Measurements from ENCODE around the gene OR2T2. TPM values are rescaled to one million over a fixed set of nuclear protein-coding genes. Genes with fewer than 3 reads are reported as not detected.
"Not testable (repeated sequence)": the region's sequence is repeated elsewhere in the genome, so short reads cannot be mapped to it uniquely, and the experiment has no call there.

The OR2T2 gene
- total RNA-seq, 2 experiments from 2014 or later, result not detected

DNA sequence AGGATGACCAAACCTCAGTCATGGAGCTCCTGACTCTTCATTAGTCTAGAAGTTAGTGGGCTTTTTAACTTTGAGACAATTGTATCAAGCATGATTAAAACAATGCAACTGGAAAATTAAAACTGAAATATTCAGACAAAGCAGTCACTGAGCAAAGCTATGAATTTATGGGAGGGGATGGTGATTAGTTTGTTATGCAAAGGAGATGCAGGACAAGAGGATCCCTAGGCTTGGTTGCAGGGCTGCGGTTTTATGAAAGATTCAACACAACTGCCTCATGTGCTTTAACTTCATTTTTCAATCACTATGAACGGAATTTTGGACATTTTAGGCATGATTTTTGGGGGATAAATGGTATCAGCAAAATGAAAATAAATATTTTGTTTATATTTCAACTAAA lies 26.7 kb downstream of the OR2T2 start:
- H3K27me3 Mint-ChIP-seq; H3K36me3 Mint-ChIP-seq (ENCODE audit: low read depth); H3K4me1 Mint-ChIP-seq; POLR2A ChIA-PET; H3K27ac Mint-ChIP-seq; CTCF ChIA-PET; H3K4me3 Mint-ChIP-seq; DNase-seq; H3K9me3 Mint-ChIP-seq: not testable (repeated sequence)

DNA sequence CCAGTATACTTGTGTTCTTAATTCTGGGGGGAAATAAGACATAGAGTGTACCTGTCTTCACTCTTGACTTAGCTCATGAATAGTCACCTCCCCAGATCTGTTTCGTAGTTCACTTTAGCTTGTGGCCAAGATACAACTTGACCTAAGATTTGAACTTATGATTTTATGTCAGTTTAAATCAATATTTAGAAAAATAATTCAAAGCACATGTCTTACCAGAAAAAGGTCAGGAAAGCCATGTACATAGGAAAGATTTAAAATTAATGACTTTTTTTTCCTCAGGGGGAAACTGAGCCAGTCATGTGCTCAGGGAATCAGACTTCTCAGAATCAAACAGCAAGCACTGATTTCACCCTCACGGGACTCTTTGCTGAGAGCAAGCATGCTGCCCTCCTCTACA lies 27.6 kb downstream of the OR2T2 start, which contains the start of gene OR2T3:
OR2T3 (plus strand) TSS at position 301 of the 400 bp plus-strand sequence; CDS start at position 301, 0 bp downstream.
- H3K4me3 Mint-ChIP-seq; H3K9me3 Mint-ChIP-seq; DNase-seq; H3K27me3 Mint-ChIP-seq; CTCF ChIA-PET; H3K36me3 Mint-ChIP-seq (ENCODE audit: low read depth); POLR2A ChIA-PET; H3K27ac Mint-ChIP-seq; H3K4me1 Mint-ChIP-seq: not testable (repeated sequence)

DNA sequence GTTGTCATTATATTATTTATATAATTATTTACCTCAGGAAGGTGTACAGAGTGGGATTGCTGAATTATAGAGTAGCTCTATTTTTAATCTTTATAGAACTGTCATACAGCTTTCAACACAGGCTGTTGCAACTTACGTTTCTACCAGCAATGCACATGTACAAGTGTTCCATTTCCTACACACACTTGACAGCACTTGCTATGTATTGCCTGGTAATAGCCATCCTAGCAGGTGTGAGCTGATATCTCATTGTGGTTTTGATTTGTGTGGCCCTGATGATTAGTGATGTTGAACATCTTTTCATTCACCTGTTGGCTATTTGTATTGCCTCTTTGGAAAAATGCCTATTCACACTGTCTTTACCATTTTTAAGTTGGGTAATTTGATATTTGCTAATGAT lies 30.2 kb downstream of the OR2T2 start:
- H3K9me3 Mint-ChIP-seq; DNase-seq; H3K27me3 Mint-ChIP-seq; CTCF ChIA-PET; H3K27ac Mint-ChIP-seq; POLR2A ChIA-PET; H3K36me3 Mint-ChIP-seq (ENCODE audit: low read depth); H3K4me1 Mint-ChIP-seq; H3K4me3 Mint-ChIP-seq: not testable (repeated sequence)

DNA sequence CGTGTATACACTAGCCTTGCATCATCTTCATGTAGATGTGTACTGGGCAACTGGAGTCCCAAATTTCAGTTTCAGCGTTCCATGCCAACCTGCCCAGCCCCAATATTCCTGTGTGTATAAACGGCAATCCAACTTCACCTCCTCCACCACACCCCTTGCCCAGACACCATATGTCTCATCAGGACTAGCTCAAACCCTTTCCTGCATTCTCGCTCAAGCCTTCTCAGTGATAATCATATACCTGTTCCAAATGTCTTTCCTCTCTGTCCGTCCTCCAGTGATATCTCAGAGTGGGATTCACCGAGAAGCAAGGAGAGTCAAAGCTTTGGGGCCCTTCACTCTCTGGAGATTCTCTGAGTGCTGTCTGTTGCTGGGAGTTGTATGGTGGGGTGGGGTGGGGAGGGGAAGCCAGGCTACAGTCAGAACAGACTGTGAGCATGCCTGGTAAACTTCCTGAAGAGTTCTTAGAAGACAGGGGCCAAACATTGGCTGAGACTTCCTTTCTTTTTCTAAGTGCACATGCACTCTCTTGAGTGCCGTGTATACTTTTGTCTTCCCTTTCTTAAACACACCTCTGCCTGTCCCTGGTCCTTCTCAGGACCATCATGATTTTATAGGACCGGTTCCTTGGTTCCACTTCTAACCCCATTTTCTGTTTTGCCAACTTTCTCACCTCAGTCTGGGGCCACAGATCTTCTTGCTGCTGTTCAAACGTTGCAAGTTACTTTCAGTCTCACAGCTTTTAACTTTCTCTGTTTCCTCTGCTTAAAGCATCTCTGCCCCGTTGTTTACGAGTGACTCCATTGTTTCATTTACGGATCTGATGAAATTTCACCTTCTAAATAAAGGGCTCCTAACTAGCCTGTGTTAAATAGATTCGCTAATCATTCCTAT lies 36.5 kb downstream of the OR2T2 start:
- DNase-seq, result peak; percentile 35
- peak overlapping the region; percentile 76 for H3K4me3 Mint-ChIP-seq
- H3K36me3 Mint-ChIP-seq (ENCODE audit: low read depth); H3K27me3 Mint-ChIP-seq; CTCF ChIA-PET; H3K9me3 Mint-ChIP-seq; POLR2A ChIA-PET: not testable (repeated sequence)
- peaks cover 11% of the 10 kb centered on the region for H3K4me1 Mint-ChIP-seq
- peak overlapping the region; percentile 91 for H3K27ac Mint-ChIP-seq

DNA sequence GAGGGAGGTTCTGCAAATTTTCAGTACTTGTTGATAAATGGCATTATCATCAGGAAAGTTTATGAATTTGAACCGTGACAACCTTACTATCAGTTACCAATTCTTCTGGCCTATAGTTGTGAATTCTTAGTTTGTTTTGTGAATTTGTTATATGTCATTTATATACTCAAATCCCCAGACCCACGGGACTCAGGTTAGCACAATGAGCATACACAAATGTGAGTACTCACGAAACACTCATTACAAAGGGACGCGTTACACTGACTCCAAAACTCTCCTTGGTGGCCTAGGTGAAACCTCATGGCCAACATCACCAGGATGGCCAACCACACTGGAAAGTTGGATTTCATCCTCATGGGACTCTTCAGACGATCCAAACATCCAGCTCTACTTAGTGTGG lies 42.9 kb downstream of the OR2T2 start, which contains the start of gene OR2T5:
OR2T5 (plus strand) TSS at position 301 of the 400 bp plus-strand sequence; CDS start at position 301, 0 bp downstream.
- DNase-seq; H3K36me3 Mint-ChIP-seq (ENCODE audit: low read depth); H3K4me1 Mint-ChIP-seq; CTCF ChIA-PET; POLR2A ChIA-PET; H3K9me3 Mint-ChIP-seq; H3K27me3 Mint-ChIP-seq; H3K4me3 Mint-ChIP-seq; H3K27ac Mint-ChIP-seq: not testable (repeated sequence)

DNA sequence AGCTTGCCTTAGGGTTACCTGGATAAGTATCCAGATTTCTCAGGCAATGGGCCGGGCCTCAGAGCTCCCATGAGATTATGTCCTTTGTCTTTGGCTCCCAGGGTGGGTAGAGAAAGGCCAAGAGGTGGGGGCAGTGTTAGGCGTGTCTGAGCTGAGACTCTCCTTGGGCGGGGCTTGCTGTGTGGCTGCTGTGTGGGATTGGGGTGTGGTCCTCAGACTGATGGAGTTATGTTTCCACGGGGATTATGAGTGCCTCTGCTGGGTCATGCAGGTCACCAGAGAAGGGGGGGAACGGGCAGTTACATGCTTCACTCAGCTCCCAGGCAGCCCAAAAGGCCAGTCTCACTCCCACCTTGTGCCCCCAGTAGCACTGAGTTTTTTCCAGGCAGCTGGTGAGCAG lies 51.2 kb downstream of the OR2T2 start:
- H3K27ac Mint-ChIP-seq; H3K36me3 Mint-ChIP-seq (ENCODE audit: low read depth); H3K27me3 Mint-ChIP-seq; H3K4me1 Mint-ChIP-seq; H3K4me3 Mint-ChIP-seq; CTCF ChIA-PET; POLR2A ChIA-PET; H3K9me3 Mint-ChIP-seq; DNase-seq: not testable (repeated sequence)

DNA sequence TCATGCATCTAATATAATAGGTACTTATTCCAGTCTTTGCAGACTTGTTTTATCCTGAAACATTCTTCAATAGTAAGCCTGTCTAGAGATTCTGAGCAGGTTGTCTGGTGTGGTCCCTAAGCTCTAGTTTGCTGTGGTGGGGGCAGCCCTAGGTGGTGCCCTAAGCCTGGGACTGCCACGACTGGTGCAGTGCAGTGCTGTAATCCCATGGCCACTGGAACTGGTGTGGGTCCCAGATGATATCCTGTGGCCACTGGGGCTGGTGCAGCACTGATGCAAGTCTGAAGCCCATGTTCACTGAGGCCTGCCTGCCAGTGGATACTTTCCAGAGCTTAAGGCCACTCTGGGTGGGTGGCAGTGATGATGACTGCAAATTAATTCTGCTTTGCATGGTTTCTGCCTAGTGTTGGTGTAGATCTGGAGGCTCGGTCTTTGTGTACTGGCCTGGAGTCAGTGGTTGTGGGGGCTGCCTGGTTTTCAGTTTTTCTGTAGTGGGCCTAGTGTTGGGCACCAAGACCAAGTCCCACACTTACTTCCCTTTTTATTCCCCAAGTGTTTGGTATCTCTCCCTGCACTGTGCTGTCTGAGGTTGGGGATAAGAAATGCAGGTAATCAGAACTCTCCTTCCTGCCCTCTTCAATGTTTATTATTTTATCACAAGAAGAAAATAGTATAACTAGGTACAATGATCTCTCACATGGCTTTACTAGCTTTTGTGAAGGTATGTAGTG lies 55.0 kb downstream of the OR2T2 start:
- CTCF ChIA-PET; H3K36me3 Mint-ChIP-seq (ENCODE audit: low read depth); POLR2A ChIA-PET: not testable (repeated sequence)

More for the DNA sequence above, 55.0 kb downstream of the OR2T2 start:
- not testable (repeated sequence) for H3K4me1 Mint-ChIP-seq, H3K27me3 Mint-ChIP-seq, H3K27ac Mint-ChIP-seq, DNase-seq, H3K4me3 Mint-ChIP-seq, H3K9me3 Mint-ChIP-seq

Other genes with a start within 250 kb of the OR2T2 start
- not detected for gene OR2M3, start 248.4 kb upstream of the OR2T2 start, total RNA-seq
- not detected for gene OR2M4, start 214.2 kb upstream of the OR2T2 start, total RNA-seq
- gene OR2T33, start 167.7 kb upstream of the OR2T2 start, total RNA-seq, result not detected
- not detected for gene OR2T12, start 142.2 kb upstream of the OR2T2 start, total RNA-seq
- gene OR2M7, start 121.1 kb upstream of the OR2T2 start, total RNA-seq, result not detected
- gene OR14C36, start 96.9 kb upstream of the OR2T2 start, total RNA-seq, result not detected
- not detected for gene OR2T4, start 84.0 kb upstream of the OR2T2 start, total RNA-seq
- not detected for gene OR2T6, start 69.9 kb upstream of the OR2T2 start, total RNA-seq
- not detected for gene OR2T1, start 42.6 kb upstream of the OR2T2 start, total RNA-seq
- gene OR2T3, start 27.7 kb downstream of the OR2T2 start, total RNA-seq, result not detected
- gene OR2T5, start 43.0 kb downstream of the OR2T2 start, total RNA-seq, result not detected
- gene OR2G6, start 62.4 kb downstream of the OR2T2 start, total RNA-seq, result not detected
- gene OR2T29, start 117.1 kb downstream of the OR2T2 start, total RNA-seq, result not detected
- gene OR2T34, start 129.1 kb downstream of the OR2T2 start, total RNA-seq, result not detected
- not detected for gene OR2T10, start 152.1 kb downstream of the OR2T2 start, total RNA-seq
- gene OR2T11, start 189.5 kb downstream of the OR2T2 start, total RNA-seq, result not detected
- not detected for gene OR2T35, start 199.6 kb downstream of the OR2T2 start, total RNA-seq
- not detected for gene OR2T27, start 209.9 kb downstream of the OR2T2 start, total RNA-seq